Mesenchymal stem cell (in vitro differentiated cells and primary cell): ENCODE results near the gene ZNF562.

ENCODE experiments used
- DNase-seq: peaks from one replicate; pipeline ENCODE4 v3.0.0-alpha.2; 2013
- H2AFZ ChIP-seq: one replicate; pipeline ENCODE4 v1.6.1; 2013; ENCODE audit warnings: low read depth, mild to moderate bottlenecking, control low read depth, inconsistent platforms, low read length, moderate library complexity
- H2AK5ac ChIP-seq: 2 replicates; pipeline ENCODE4 v1.6.1; 2013; ENCODE audit warnings: low read length, moderate library complexity, mild to moderate bottlenecking, inconsistent platforms; ENCODE audit not compliant: severe bottlenecking
- H2BK120ac ChIP-seq: one replicate; pipeline ENCODE4 v1.6.1; 2013; ENCODE audit warnings: low read depth, mild to moderate bottlenecking, inconsistent platforms, low read length, moderate library complexity
- H2BK12ac ChIP-seq, 2 experiments: one replicate each; pipeline ENCODE4 v1.6.1; 2013; ENCODE audit warnings: inconsistent platforms in 2 of 2, low read length in 2 of 2, mild to moderate bottlenecking in 2 of 2, moderate library complexity in 2 of 2, control low read depth in 1 of 2
- H2BK15ac ChIP-seq: one replicate; pipeline ENCODE4 v1.6.1; 2013; ENCODE audit warnings: mild to moderate bottlenecking, low read depth, inconsistent platforms; ENCODE audit not compliant: poor library complexity, severe bottlenecking
- H2BK5ac ChIP-seq: 2 replicates; pipeline ENCODE4 v1.6.1; 2013; ENCODE audit warnings: low read depth, mild to moderate bottlenecking, low read length, control low read depth, inconsistent platforms; ENCODE audit not compliant: poor library complexity, severe bottlenecking
- H3K14ac ChIP-seq, 2 experiments: one replicate each; pipeline ENCODE4 v1.6.1; 2013; ENCODE audit warnings: inconsistent platforms in 2 of 2, low read length in 2 of 2, control low read depth in 1 of 2, mild to moderate bottlenecking in 1 of 2, moderate library complexity in 1 of 2
- H3K18ac ChIP-seq, 2 experiments: one replicate each; pipeline ENCODE4 v1.6.1; 2013; ENCODE audit warnings: inconsistent platforms in 2 of 2, low read length in 2 of 2, control low read depth in 1 of 2, low read depth in 1 of 2, mild to moderate bottlenecking in 1 of 2
- H3K23ac ChIP-seq, 2 experiments: one replicate each; pipeline ENCODE4 v1.6.1; 2013; ENCODE audit warnings: inconsistent platforms in 2 of 2, low read length in 2 of 2, mild to moderate bottlenecking in 2 of 2, moderate library complexity in 2 of 2, control low read depth in 1 of 2
- H3K27ac ChIP-seq: 2 replicates; pipeline ENCODE4 v1.5.1; 2013; ENCODE audit warnings: mild to moderate bottlenecking, moderate library complexity, low read length, control low read depth, inconsistent platforms; ENCODE audit not compliant: poor library complexity, severe bottlenecking
- H3K27me3 ChIP-seq, 2 experiments: 2 replicates each; pipeline versions ENCODE4 v1.6.1 to v1.7.0; 2013; ENCODE audit warnings: low read length in 2 of 2, mild to moderate bottlenecking in 2 of 2, moderate library complexity in 2 of 2, control low read depth in 1 of 2, inconsistent platforms in 1 of 2; ENCODE audit not compliant: control insufficient read depth in 1 of 2, insufficient read depth in 1 of 2
- H3K36me3 ChIP-seq, 2 experiments: 2 replicates each; pipeline versions ENCODE4 v1.6.1 to v1.7.0; 2013; ENCODE audit warnings: low read length in 2 of 2, control low read depth in 1 of 2, inconsistent platforms in 1 of 2, low read depth in 1 of 2, mild to moderate bottlenecking in 1 of 2; ENCODE audit not compliant: insufficient read depth in 2 of 2, control insufficient read depth in 1 of 2
- H3K4ac ChIP-seq, 2 experiments: one replicate each; pipeline ENCODE4 v1.6.1; 2013; ENCODE audit warnings: inconsistent platforms in 2 of 2, low read length in 2 of 2, mild to moderate bottlenecking in 2 of 2, moderate library complexity in 2 of 2, control low read depth in 1 of 2, low read depth in 1 of 2
- H3K4me1 ChIP-seq: 2 replicates; pipeline ENCODE4 v1.6.1; 2013; ENCODE audit warnings: low read depth, low read length, control low read depth; ENCODE audit not compliant: control insufficient read depth, insufficient read depth
- H3K4me2 ChIP-seq: 2 replicates; pipeline ENCODE4 v1.6.1; 2013; ENCODE audit warnings: low read length, mild to moderate bottlenecking, inconsistent platforms; ENCODE audit not compliant: poor library complexity, severe bottlenecking
- H3K4me3 ChIP-seq, 2 experiments: 2 replicates each; pipeline versions ENCODE4 v1.5.1 to v1.7.0; 2013; ENCODE audit warnings: low read length in 2 of 2, mild to moderate bottlenecking in 2 of 2, control low read depth in 1 of 2, low read depth in 1 of 2; ENCODE audit not compliant: insufficient read depth in 1 of 2
- H3K79me1 ChIP-seq: replicated peaks from 2 replicates; pipeline ENCODE4 v1.6.1; 2013; ENCODE audit warnings: mild to moderate bottlenecking, control low read depth, low read length, inconsistent platforms; ENCODE audit not compliant: poor library complexity, severe bottlenecking
- H3K9ac ChIP-seq: 2 replicates; pipeline ENCODE4 v1.7.0; 2013; ENCODE audit warnings: mild to moderate bottlenecking, low read length, moderate library complexity
- H3K9me3 ChIP-seq: 2 replicates; pipeline ENCODE4 v1.7.0; 2013; ENCODE audit warnings: mild to moderate bottlenecking, low read length; ENCODE audit not compliant: control insufficient read depth
- H4K8ac ChIP-seq: one replicate; pipeline ENCODE4 v1.6.1; 2013; ENCODE audit warnings: inconsistent platforms, mild to moderate bottlenecking, low read length, moderate library complexity
- H4K91ac ChIP-seq: one replicate; pipeline ENCODE4 v1.6.1; 2013; ENCODE audit warnings: mild to moderate bottlenecking, low read length, inconsistent platforms
- WGBS: methylation state at CpG from one replicate; pipeline ENCODE4 v1.1.7; 2013; ENCODE audit warnings: mixed read lengths; 5-methylcytosine and 5-hydroxymethylcytosine counted together

ZNF562 gene

DNA sequence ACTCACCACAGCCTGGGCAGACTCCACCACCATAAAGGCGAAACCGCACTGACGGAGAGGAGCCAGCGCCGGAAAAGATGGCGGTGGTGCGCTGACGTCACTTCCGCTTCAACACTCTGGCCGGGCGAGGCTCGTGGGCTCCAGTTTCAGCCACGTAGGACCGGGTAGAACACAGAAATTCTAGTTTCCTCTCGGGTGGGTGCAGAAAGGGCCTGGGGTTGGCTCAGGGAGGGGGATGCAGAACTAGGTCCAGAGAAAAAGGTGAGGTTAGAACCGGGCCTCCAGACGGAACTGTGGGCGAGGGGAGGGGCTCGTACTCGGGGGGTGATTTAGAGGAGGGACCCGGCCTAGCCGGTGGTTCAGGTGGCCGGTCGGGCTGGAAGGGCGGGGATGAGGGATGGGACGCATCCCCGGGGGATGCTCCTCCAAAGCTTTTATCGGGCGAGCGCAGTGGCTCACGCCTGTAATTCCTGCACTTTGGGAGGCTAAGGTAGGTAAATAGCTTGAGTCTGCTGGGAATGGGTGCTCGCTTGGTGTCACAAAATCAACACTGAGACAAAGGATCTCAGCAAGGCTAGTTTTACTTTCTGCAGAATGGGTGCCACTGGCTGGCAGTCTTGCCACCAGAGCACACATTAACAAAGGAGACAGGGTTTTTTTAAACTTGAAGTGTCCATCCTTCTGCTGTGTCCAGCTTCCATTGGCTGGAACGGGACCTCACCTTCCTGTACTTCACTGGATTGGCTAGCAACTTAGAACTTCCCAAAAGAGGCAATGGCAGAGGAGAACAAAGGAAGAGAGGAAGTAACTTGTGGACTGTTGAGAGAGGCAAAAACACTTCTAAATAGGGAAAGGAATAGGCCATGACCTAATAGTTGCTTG lies 53.5 kb downstream of the ZNF562 start, which contains the start of gene ZNF561:
Gene ZNF561 (minus strand): TSS at position 77 of the 882 bp plus-strand sequence. CDS start 1,776 bp downstream, outside the sequence.
- H2BK12ac ChIP-seq, result peak within 1 kb of the TSS; percentile 3 to 54
- H2BK5ac ChIP-seq, result peak within 1 kb of the TSS; percentile 99
- peaks cover 25 to 31% of the 10 kb centered on the region in 2 experiments for H3K36me3 ChIP-seq
- H3K18ac ChIP-seq, result peak within 1 kb of the TSS; percentile 74 to 93
- DNase-seq, result peak; percentile 93
- H3K14ac ChIP-seq, result peak within 1 kb of the TSS in 1 of 2 experiments; percentile 68
- H2BK120ac ChIP-seq, result peak within 1 kb of the TSS; percentile 99
- H3K4ac ChIP-seq, result peak within 1 kb of the TSS; percentile 95 to 98
- H2AK5ac ChIP-seq, result peak within 1 kb of the TSS; percentile 93
- no peaks in the 10 kb centered on the region for H3K27me3 ChIP-seq
- H3K9me3 ChIP-seq, result peaks cover 3% of the 10 kb centered on the region
- H3K4me3 ChIP-seq, result peak within 1 kb of the TSS; percentile 71 to 96
- H3K4me2 ChIP-seq, result peak within 1 kb of the TSS; percentile 67
- H3K9ac ChIP-seq, result peak within 1 kb of the TSS; percentile 98
- peak within 1 kb of the TSS; percentile 99 for H3K27ac ChIP-seq
- H3K79me1 ChIP-seq, result peaks cover 21% of the 10 kb centered on the region
- WGBS, result under 1% methylated on average over 33 of the region's 33 CpGs
- no peak within 1 kb of the TSS for H2BK15ac ChIP-seq
- H4K8ac ChIP-seq, result peak within 1 kb of the TSS; percentile 97
- H2AFZ ChIP-seq, result peak within 1 kb of the TSS; percentile 86
- peak within 1 kb of the TSS; percentile 96 for H4K91ac ChIP-seq
- H3K23ac ChIP-seq, result peak within 1 kb of the TSS in 1 of 2 experiments; percentile 10
- H3K4me1 ChIP-seq, result peaks cover 6% of the 10 kb centered on the region

DNA sequence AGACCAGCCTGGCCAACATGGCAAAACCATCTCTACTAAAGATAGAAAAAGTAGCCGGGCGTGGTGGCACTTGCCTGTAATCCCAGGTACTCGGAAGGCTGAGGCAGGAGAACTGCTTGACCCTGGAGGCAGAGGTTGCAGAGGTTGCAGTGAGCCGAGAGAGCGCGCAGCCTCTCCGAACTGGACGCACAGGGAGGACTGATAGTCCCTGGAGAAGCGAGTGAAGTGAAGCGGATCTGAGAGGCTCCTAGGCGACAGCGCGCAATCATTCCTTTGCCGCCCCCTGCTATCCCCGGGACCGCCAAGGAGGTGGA lies 54.1 kb downstream of the ZNF562 start:
- Histone ChIP-seq H3K79me1 (peaks cover 20% of the 10 kb centered on the region), H2BK120ac (peak overlapping the region; percentile 29), H2AK5ac (peak overlapping the region; percentile 7), H3K4me1 (peaks cover 6% of the 10 kb centered on the region), H3K23ac (peak overlapping the region in 1 of 2 experiments; percentile 10), H2BK15ac (no peak overlapping the region), H3K36me3 (peaks cover 29 to 37% of the 10 kb centered on the region in 2 experiments), H3K27ac (peak overlapping the region; percentile 99), H3K4ac (peak overlapping the region; percentile 95 to 98), H2BK12ac (peak overlapping the region in 1 of 2 experiments; percentile 3), H3K9ac (peak overlapping the region; percentile 98), H3K27me3 (no peaks in the 10 kb centered on the region), H3K4me2 (peak overlapping the region; percentile 49), H4K8ac (peak overlapping the region; percentile 96), H2BK5ac (no peak overlapping the region), H2AFZ (peak overlapping the region; percentile 86), H4K91ac (peak overlapping the region; percentile 96), H3K18ac (peak overlapping the region; percentile 74 to 93), H3K14ac (peak overlapping the region in 1 of 2 experiments; percentile 19), H3K9me3 (peaks cover 6% of the 10 kb centered on the region), H3K4me3 (peak overlapping the region; percentile 71 to 96)
- no peak for DNase-seq
- WGBS, result 0% methylated on average over 16 of the region's 16 CpGs

DNA sequence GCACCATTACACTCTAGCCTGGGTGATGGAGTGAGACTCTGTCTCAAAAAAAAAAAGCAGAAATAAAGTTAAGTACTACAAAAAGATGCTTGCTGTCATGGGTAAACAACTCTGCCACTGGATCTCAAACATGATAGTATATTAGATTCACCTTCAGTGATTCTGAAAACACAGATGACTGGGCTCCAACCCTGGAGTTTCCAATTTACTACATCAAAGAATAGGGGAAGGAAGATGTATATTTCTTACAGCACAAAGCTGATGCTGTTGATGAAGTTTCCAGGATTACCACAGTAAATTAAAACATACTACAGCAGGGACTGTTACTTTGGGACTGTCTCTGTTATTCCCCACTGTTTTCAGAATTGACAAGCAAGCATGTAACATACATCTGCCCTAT lies 59.1 kb downstream of the ZNF562 start:
- Histone ChIP-seq H2AK5ac (no peak overlapping the region), H3K9ac (no peak overlapping the region), H3K4me2 (no peak overlapping the region), H3K4ac (no peak overlapping the region), H4K91ac (no peak overlapping the region), H3K4me3 (no peak overlapping the region), H3K9me3 (peaks cover 54% of the 10 kb centered on the region), H3K14ac (no peak overlapping the region), H2BK15ac (no peak overlapping the region), H3K79me1 (peaks cover 30% of the 10 kb centered on the region), H3K18ac (no peak overlapping the region), H2BK5ac (no peak overlapping the region), H3K27me3 (no peaks in the 10 kb centered on the region), H3K27ac (no peak overlapping the region), H3K23ac (no peak overlapping the region), H3K36me3 (peaks cover 70 to 86% of the 10 kb centered on the region in 2 experiments), H2BK120ac (no peak overlapping the region), H3K4me1 (peaks cover 3% of the 10 kb centered on the region), H2AFZ (no peak overlapping the region), H2BK12ac (no peak overlapping the region), H4K8ac (no peak overlapping the region)
- no peak for DNase-seq

DNA sequence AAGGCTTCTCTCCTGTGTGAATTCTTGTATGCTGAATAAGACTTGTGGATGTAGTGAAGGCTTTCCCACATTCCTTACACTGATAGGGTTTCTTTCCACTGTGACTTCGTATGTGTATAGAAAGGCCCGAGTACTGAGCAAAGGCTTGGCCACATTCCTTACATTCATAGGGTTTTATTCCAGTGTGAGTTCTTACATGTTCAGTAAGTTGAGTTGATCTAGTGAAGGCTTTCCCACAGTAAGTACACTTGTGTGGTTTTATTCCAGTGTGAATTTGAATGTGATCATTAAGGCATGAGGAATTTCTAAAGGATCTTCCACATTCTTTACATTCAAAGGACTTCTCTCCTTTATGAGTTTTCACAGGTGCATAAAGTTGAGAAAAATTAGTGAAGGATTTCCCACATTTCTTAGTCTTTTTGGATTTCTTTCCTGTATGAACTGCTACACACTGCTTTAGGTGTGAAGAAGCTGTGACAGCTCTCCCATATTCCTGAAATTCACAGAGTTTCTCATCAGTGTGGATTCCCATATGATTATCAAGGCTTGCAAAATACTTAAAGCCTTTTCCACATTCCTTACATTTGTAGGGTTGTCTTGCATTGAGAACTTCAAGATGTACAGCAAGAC lies 64.3 kb downstream of the ZNF562 start:
- Histone ChIP-seq H3K4me3 (peak overlapping the region in 1 of 2 experiments; percentile 56), H4K91ac (no peak overlapping the region), H3K79me1 (peaks cover 21% of the 10 kb centered on the region), H4K8ac (no peak overlapping the region), H2BK120ac (no peak overlapping the region), H2AFZ (no peak overlapping the region), H3K23ac (no peak overlapping the region), H2BK5ac (no peak overlapping the region), H3K27me3 (no peaks in the 10 kb centered on the region), H3K18ac (no peak overlapping the region), H2BK12ac (no peak overlapping the region), H3K4me2 (no peak overlapping the region), H3K9ac (no peak overlapping the region), H3K27ac (no peak overlapping the region), H3K14ac (no peak overlapping the region), H3K4ac (no peak overlapping the region), H2AK5ac (no peak overlapping the region), H3K4me1 (no peaks in the 10 kb centered on the region), H2BK15ac (no peak overlapping the region), H3K9me3 (peaks cover 79% of the 10 kb centered on the region), H3K36me3 (peaks cover 55 to 75% of the 10 kb centered on the region in 2 experiments)
- no peak for DNase-seq
- WGBS, result 100% methylated on average over 2 of the region's 2 CpGs
